Gastrocnemius medialis (tissue), 4 donors: Measurements from ENCODE around the gene CD47.

ENCODE experiments used
- POLR2A ChIP-seq, 2 donors: fragments of 450-650 bp; IDR thresholded peaks; one replicate each; pipeline ENCODE4 v1.6.1; 2017; ENCODE audit warnings: antibody characterized with exemption in 2 of 2, mild to moderate bottlenecking in 2 of 2, moderate library complexity in 2 of 2
- TF ChIP-seq, protein P1 (sequence below), 5 experiments: fragments of 450-650 bp in 3 of 5; fragments of 200-600 bp in 2 of 5; sonication (generic) in 2 of 5; IDR thresholded peaks in 4 of 5; conservative IDR thresholded peaks in 1 of 5; 1 replicate in 4 of 5; 2 replicates in 1 of 5; pipeline ENCODE4 v1.5.1; 2016 to 2019; ENCODE audit warnings: antibody characterized with exemption in 5 of 5, mild to moderate bottlenecking in 3 of 5, moderate library complexity in 3 of 5

DNA sequence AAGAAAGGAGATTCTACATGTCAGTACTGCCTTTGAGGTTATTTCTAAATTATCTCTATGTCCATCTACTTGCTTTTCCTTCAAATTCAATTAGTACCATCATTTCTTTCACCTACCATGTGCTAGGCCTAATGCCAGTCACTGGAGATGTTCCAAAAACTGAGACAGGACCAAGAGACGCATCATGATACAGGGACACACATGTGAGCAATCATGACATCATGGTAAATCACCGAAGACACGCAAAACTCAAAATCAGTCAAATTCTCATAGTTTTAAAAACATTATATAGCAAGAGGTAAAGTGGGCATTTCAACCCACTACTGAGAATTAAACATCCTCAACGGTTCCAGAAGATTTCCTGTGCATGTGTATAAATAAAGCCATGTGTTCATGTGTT lies 95.0 kb downstream of the CD47 start:
- TF ChIP-seq, protein P1, sequence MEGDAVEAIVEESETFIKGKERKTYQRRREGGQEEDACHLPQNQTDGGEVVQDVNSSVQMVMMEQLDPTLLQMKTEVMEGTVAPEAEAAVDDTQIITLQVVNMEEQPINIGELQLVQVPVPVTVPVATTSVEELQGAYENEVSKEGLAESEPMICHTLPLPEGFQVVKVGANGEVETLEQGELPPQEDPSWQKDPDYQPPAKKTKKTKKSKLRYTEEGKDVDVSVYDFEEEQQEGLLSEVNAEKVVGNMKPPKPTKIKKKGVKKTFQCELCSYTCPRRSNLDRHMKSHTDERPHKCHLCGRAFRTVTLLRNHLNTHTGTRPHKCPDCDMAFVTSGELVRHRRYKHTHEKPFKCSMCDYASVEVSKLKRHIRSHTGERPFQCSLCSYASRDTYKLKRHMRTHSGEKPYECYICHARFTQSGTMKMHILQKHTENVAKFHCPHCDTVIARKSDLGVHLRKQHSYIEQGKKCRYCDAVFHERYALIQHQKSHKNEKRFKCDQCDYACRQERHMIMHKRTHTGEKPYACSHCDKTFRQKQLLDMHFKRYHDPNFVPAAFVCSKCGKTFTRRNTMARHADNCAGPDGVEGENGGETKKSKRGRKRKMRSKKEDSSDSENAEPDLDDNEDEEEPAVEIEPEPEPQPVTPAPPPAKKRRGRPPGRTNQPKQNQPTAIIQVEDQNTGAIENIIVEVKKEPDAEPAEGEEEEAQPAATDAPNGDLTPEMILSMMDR (IDR thresholded peaks at IDR 0.05 in 4 of 5, conservative IDR thresholded peaks at IDR 0.05 in 1 of 5): no peak
- TF ChIP-seq POLR2A (IDR thresholded peaks at IDR 0.05): no peak
